ENCODE measurements around the gene TNNI3K.
"Not testable (repeated sequence)": the region's sequence is repeated elsewhere in the genome, so short reads cannot be mapped to it uniquely, and the experiment has no call there.

TNNI3K gene, protein sequence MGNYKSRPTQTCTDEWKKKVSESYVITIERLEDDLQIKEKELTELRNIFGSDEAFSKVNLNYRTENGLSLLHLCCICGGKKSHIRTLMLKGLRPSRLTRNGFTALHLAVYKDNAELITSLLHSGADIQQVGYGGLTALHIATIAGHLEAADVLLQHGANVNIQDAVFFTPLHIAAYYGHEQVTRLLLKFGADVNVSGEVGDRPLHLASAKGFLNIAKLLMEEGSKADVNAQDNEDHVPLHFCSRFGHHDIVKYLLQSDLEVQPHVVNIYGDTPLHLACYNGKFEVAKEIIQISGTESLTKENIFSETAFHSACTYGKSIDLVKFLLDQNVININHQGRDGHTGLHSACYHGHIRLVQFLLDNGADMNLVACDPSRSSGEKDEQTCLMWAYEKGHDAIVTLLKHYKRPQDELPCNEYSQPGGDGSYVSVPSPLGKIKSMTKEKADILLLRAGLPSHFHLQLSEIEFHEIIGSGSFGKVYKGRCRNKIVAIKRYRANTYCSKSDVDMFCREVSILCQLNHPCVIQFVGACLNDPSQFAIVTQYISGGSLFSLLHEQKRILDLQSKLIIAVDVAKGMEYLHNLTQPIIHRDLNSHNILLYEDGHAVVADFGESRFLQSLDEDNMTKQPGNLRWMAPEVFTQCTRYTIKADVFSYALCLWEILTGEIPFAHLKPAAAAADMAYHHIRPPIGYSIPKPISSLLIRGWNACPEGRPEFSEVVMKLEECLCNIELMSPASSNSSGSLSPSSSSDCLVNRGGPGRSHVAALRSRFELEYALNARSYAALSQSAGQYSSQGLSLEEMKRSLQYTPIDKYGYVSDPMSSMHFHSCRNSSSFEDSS

DNA sequence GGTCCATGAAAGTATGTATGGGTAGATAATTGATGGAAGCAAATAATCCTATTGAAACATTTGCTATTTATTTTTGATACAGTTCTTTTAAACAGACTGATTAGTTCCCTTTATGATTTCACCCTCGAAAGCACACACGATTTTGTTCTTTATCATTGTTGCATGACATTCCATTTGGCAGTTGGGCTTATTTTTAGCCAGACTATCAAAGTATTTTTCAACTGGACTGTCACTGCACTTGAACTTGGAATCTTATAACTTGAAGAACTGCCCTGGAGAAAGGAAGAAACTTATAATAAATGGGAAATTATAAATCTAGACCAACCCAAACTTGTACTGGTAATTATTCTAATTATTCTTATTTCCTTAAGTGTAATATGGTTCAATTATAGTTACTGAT, at the start of gene TNNI3K:
TSS of gene TNNI3K (plus strand) at position 235 of the 400 bp plus-strand sequence. CDS start at position 300, 65 bp downstream.
- no peak for DNase-seq (ENCODE audit: low read depth in 2 of 2)

DNA sequence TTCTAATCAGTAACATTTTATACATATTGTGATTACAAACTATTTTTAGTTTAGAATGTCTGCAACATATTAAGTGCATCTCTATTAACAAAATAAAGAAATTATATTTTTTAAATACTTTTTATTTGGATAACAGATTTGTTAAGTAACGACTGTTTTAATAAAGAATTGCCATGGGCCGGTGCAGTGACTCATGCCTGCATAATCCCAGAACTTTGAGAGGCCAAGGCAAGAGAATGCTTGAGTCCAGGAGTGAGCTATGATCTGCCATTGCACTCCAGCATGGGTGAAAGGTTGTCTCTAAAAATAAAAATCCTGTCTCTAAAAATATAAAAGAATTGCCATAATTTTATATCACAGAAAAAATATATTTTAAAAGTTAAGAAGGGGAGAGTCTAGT, 41.3 kb upstream of the TNNI3K start:
- no peak for DNase-seq (ENCODE audit: low read depth in 2 of 2)

DNA sequence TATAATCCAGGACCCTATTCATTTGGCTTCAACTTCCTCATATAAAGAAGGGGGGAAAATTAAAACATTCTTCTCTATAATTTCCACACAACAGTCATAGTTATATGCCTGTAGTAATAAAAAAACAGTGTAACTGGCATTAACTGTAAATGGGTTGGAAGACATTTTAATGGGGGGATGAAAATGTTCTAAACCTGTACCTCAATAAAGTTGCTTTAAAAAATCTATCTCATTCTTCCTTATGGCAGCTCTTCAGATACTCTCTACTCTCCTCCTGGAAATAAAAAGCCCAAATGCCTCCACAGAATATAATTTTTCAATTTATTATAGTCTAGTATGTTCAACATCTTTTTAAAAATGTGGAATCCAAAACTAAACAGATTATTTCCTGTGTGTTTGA, 39.8 kb upstream of the TNNI3K start:
- no peak for DNase-seq (ENCODE audit: low read depth in 2 of 2)

DNA sequence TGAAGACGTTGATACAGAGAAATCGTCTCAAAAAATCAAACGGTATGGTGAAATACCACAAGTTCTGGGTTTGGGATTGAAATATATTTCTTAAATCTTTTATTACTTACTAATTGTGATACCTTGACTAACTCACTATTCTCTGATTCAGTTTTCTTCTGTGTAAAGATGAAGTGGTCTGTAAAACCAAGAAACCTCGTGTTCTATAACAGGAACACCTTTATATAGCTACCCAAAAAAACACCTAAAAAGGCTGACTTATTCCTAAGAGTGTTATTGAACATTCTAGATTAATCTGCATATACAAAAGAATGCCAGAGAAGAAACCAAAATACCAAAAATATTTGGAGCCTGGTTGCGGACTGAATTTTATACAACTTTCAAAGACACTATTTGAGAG, 37.9 kb upstream of the TNNI3K start:
- no peak for DNase-seq (ENCODE audit: low read depth in 2 of 2)

DNA sequence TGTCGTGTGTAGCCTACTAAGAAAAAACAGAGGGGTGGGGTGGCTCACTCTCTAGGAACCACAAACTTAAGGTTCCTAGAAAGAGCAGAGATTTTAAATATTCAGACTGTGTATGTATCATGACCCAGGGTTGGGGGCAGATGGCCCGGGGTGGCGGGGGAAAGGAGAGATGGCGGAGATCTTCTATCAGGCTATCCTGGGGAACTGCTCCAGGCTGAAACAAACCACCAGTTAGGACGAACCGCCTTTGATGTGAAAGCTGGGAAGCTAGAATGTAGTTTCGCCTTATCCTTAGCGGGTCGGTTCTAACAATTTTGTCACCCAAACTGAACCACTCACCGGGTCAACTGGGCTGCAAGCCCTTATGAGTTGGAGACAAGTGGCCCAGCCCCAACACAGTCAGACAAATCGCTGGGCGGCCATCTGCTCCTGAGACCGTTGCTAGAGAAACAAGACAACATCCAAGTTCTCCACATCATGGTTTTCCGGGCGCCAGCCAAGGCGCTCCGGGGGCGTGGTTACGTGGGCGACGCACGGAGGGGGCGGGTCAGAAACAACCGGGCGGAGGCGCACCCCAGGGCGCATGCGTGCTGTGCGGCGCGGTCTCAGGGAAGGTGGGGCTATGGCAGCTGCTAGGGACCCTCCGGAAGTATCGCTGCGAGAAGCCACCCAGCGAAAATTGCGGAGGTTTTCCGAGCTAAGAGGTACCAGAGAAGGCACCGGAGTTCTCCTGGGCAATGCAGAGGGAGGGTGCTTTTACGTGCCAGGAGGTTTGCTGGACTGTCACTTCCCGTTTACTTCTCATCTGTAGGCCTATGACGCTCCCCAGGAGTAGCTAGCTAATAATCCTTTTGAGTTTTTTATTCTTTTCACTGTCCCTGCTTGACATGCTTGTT, 37.3 kb upstream of the TNNI3K start, which contains the start of the genes FPGT and LRRIQ3:
TSS of gene FPGT (plus strand) at position 586 of the 896 bp plus-strand sequence. CDS start at position 623, 37 bp downstream.
TSS of gene LRRIQ3 (minus strand) at position 520 of the 896 bp plus-strand sequence. CDS start 14,492 bp downstream, outside the sequence.
- DNase-seq (ENCODE audit: low read depth in 2 of 2) = peak; percentile 93 to 94

DNA sequence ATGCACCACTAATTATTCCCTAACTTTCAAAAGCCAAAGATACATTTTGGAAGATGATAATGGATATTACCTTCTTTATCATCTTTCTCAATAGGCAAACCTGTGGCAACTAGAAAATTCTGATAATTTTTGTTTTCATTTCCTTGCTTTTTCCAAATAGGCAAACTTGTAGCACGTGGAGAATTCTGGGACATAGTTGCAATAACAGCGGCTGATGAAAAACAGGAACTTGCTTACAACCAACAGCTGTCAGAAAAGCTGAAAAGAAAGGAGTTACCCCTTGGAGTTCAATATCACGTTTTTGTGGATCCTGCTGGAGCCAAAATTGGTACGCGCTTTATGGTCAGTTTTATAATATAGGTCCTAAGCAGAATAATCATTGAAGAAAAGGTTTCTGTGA, 35.7 kb upstream of the TNNI3K start:
- DNase-seq (ENCODE audit: low read depth in 2 of 2) = no peak

DNA sequence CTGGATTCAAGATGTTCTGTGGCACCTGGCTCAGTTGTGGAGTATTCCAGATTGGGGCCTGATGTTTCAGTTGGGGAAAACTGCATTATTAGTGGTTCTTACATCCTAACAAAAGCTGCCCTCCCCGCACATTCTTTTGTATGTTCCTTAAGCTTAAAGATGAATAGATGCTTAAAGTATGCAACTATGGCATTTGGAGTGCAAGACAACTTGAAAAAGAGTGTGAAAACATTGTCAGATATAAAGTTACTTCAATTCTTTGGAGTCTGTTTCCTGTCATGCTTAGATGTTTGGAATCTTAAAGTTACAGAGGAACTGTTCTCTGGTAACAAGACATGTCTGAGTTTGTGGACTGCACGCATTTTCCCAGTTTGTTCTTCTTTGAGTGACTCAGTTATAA, 29.9 kb upstream of the TNNI3K start:
- no peak for DNase-seq (ENCODE audit: low read depth in 2 of 2)

DNA sequence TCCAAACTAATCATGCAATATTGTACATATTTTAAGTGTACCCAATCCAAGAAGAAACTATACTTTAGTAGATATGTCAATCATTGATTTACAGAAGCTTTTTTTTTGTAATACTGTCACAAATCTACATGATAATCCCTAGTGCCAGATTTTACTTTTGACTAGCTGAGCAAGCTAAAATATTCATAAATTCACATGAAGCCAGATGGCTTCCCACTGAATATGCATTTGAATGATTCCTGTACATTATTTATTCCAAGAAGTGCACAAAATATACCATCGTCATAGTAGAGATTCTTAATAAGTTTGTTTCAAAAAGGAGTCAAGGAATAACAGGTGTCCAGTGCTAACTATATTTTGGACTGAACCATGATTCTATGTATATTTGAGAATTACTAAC, 20.0 kb upstream of the TNNI3K start:
- no peak for DNase-seq (ENCODE audit: low read depth in 2 of 2)

DNA sequence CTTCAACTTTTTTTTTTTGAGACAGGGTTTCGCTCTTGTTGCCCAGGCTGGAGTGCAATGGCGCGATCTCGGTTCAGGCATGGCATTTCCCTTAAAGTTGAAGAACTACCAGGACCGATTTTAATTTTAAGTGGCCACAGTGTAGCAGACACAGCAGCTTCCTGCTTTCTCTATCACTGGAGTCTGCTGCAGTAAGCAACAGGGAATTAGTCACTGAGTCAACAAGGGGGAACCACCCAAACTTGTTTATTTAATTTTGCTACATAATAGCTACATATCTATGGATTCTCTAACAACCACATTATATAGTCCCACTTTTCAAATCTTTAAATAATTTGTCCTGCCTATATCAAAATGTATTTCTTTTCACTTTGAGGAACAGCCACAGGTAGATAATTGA, 12.5 kb upstream of the TNNI3K start:
- DNase-seq (ENCODE audit: low read depth in 2 of 2) = no peak

DNA sequence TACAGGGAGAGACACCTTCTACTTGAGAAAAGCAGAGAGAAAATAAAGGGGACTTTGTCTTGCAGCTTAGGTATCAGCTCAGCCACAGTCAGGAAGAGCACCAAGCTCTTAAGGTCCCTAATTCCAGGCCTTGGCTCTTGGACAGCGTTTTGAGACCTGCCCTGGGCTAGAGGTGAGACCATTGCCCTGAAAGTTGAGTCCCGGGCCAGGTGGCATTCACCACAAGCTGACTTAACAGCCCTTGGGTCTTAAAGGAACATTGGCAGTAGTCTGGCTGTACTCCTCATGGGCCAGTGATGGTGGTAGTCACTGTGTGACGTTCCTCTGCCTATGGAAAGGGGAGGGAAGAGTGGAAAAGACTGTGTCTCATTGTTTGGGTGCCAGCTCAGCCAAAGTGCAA, 11.7 kb upstream of the TNNI3K start:
- DNase-seq (ENCODE audit: low read depth in 2 of 2) = no peak

DNA sequence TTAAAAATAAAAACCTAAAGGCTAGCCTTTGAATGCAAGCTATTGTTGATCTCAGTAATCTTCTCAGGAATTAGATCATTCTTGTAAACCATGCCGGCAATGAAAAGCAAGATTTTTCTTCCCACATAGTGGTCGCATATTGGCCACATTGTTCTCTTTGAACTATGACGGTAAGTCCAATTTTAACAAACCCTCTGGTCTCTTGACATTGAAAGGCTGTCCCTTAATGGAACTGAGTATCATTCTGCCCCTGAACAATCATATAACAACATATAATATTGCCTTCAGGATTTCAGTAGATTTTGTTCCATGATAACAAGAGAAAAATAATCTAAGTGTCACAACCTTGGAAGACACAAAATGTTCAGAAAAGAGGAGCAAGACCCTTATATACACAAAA, 1.3 kb downstream of the TNNI3K start:
- DNase-seq (ENCODE audit: low read depth in 2 of 2) = no peak

DNA sequence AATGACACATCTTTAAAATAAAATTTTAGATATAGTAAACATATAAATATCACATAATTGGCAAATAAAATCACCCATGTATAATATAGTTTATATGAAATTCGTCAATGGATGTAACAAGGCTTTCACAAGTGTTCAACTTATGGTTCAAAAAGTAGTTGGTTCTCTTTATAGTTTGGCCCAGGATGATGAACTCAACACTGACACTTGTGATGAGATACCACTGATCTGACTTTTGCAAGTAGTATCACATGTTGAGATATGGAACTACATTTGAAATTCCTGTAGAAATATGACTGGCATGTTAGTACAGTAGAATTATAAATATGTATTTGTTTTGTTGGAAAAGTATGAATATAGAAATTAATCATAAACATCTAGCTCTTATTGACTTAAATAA, 1.8 kb downstream of the TNNI3K start:
- no peak for DNase-seq (ENCODE audit: low read depth in 2 of 2)

DNA sequence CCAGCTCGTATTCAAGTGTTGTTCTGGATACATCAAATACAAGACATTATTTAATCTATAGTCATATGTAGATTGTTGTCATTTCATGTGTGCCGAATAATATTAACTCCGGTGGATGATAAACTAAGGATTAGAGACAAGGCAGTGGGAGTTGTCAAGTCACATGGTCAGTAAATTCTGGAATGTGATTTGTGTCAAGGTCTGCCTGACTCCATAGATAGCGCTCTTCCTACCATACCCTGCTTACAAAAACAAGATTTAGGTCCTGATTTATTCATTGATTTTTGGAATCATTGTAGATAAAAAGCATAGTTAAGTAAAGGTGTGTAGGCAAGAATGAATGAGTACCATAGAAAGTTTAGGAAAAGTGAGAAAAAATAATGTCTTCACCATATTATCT, 2.6 kb downstream of the TNNI3K start:
- DNase-seq (ENCODE audit: low read depth in 2 of 2) = no peak

DNA sequence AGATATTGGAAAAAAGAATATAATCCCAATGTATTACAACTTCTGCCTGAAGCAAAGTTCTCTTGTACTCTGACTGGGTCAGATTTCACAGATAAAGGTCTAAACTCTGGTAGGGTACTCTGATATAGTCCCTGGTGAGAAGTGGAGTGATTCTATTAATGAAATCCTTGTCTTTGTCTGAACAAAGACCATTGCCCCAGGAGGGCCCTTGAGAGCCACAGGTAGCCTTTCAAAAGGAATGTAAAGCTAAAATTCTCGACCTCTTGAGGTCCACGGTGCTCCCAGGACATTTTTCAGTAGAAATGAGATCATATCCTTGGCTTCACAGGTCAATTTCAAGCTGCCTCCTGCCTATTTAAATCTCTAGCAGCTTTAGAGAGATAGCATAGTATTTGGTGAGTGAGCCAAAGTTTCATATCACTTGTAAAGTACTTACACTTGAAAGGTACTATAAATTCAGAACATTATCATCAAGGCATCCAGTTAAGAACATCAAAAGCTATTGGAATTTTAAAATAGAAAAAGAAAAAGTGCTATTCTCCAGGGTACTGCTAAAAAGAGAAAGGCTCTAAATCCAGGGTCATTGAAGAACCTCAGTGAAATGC, 10.1 kb downstream of the TNNI3K start:
- no peak for DNase-seq (ENCODE audit: low read depth in 2 of 2)

DNA sequence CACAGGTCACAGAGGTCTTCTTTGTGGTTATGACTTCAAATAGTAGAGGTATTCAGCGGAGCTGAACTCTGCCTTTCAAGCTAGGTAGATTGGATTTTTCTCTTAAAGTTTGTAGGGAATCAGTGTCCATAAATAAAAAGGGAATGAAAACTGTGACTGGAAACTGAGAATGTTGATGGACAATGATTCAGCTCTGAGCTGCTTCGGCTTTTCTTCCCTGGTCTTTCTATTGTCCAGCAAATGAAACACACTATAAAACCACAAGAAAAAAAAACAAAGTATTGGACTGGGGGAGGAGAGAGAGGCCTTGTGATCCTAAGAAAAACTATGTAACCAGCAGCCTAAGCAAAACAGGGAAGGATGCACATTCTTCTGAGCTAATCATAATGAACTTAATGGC, 11.1 kb downstream of the TNNI3K start:
- no peak for DNase-seq (ENCODE audit: low read depth in 2 of 2)

DNA sequence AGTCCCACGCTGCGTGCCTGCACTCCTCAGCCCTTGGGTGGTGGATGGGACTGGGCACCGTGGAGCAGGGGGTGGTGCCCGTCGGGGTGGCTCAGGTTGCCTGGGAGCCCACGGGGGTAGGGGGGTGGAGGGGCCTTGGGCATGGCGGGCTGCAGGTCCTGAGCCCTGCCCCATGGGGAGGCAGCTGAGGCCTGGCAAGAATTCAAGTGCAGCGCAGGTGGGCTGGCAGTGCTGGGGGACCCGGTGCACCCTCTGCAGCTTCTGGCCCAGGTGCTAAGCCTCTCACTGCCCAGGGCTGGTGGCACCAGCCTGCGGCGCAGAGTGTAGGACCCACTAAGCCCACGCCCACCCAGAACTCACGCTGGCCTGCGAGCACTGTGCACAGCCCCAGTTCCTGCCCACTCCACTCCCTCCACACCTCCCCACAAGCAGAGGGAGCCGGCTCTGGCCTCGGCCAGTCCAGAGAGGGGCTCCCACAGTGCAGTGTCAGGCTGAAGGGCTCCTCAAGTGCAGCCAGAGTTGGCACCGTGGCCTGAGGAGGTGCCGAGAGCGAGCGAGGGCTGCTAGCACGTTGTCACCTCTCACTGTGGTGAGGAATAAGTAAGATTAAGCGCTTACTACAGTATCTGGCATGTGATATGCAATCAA, 12.8 kb downstream of the TNNI3K start:
- DNase-seq (ENCODE audit: low read depth in 2 of 2) = no peak

DNA sequence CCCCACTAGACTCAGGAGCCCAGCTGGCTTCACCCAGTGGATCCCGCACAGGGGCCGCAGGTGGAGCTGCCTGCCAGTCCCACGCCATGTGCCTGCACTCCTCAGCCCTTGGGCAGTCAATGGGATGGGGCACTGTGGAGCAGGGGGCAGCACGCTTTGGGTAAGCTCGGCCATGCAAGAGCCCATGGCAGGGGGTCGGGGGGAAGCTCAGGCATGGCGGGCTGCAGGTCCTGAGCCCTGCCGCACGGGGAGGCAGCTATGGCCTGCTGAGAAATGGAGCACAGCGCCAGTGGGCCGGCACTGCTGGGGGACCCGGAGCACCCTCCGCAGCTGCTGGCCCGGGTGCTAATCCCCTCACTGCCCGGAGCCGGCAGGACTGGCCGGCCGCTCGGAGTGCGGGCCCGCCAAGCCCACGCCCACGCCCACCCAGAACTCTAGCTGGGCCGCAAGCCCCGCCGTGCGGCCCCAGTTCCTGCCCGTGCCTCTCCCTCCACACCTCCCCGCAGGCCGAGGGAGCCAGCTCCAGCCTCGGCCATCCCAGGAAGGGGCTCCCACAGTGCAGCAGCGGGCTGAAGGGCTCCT, 18.1 kb downstream of the TNNI3K start:
- not testable (repeated sequence) for DNase-seq (ENCODE audit: low read depth in 2 of 2)

DNA sequence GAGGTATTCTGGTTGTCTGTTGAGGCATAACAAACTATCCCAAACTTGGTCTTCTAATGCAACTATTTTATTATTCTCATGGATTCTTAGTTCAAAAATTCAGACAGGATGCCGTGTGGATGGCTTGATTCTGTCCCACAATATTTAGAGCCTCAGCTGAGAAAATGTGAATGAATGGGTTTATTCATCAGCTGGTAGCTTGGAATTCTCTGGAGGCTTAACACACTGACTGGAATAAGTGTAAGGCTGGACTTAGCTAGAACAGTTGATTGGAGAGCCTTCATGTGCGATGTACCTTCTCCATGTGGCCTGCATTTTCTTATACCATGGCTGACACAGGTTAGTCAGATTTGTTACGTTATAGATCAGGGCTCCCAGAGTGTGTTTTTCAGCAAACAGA, 30.8 kb downstream of the TNNI3K start:
- DNase-seq (ENCODE audit: low read depth in 2 of 2) = no peak

DNA sequence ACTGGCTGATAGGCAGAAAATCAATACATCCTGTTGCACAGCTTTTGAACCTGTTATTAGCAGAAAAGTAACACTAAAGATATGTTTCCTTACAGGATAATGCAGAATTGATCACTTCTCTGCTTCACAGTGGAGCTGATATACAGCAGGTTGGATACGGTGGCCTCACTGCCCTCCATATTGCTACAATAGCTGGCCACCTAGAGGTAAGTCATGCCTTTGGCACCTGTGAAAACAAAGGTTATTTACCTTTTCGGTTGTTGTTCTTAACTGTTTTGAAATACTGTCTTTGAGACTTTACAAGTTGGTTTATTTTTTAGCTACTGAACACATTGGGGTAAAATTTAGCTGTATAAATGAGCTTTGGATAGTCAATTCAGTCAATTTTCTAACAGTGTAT, 36.3 kb downstream of the TNNI3K start:
- DNase-seq (ENCODE audit: low read depth in 2 of 2) = no peak

DNA sequence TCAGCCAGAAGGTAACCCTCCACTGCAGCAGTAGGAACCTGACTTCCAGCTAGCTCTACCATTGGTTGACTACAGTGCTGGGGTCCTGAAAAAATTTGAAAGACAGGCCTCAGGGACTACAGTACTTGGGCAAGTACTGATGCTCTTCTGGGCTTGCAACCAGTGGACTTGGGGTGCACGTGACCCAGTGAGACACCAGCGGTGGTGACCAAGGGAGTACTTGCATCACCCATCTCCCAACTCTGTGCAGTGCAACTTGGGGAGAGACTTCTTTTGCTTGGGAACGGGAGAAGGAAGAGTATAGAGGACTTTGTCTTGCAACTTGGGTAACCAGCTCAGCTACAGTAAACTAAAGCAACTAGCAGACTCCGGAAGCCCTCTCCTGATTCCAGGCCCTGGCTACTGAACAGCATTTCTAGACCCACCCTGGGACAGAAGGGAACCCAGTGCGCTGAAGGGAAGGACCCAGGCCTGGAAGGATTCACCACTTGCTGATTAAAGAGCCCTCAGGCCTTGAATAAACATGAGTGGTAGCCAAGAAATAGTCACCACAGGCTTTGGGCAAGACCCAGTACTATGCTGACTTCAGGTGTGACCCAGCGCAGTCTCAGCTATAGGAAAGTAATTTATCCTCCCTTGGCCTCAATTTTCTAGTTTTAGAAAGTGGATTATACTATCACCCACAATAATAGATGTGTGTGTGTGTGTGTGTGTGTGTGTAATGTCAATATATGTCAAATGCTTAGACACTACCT, 45.6 kb downstream of the TNNI3K start:
- no peak for DNase-seq (ENCODE audit: low read depth in 2 of 2)

Data from stimulated activated CD8-positive, alpha-beta memory T cell treated with anti-CD3 and anti-CD28 coated beads, Interleukin-2, amount 100 ng/mL, for 1 hour (primary cell).